Mucosa of rectum (tissue), 2 donors: ENCODE measurements around the gene HMGXB4.
A peak's percentile ranks its signal among the peaks of the same experiment; 100 is the strongest.

Source experiments
- H3K27ac ChIP-seq, 2 donors: one replicate each; pipeline ENCODE4 v1.7.0; 2013; ENCODE audit warnings: inconsistent platforms in 2 of 2, low read depth in 2 of 2, low read length in 2 of 2
- H3K27me3 ChIP-seq, 2 donors: one replicate each; pipeline ENCODE4 v1.7.0; 2013; ENCODE audit warnings: low read length in 2 of 2; ENCODE audit not compliant: control insufficient read depth in 2 of 2, insufficient read depth in 2 of 2
- H3K36me3 ChIP-seq, 2 donors: one replicate each; pipeline ENCODE4 v1.7.0; 2013; ENCODE audit warnings: low read length in 2 of 2; ENCODE audit not compliant: control insufficient read depth in 2 of 2, insufficient read depth in 2 of 2
- H3K4me1 ChIP-seq, 2 donors: one replicate each; pipeline ENCODE4 v1.7.0; 2013; ENCODE audit warnings: low read length in 2 of 2, mild to moderate bottlenecking in 1 of 2; ENCODE audit not compliant: control insufficient read depth in 2 of 2, insufficient read depth in 2 of 2
- H3K4me3 ChIP-seq, 2 donors: one replicate each; pipeline ENCODE4 v1.7.0; 2013; ENCODE audit warnings: low read length in 2 of 2
- H3K9ac ChIP-seq, 2 donors: one replicate each; pipeline ENCODE4 v1.7.0; 2013; ENCODE audit warnings: low read length in 2 of 2, low read depth in 1 of 2, mild to moderate bottlenecking in 1 of 2
- H3K9me3 ChIP-seq, 2 donors: one replicate each; pipeline ENCODE4 v1.7.0; 2013; ENCODE audit warnings: low read length in 2 of 2; ENCODE audit not compliant: control insufficient read depth in 2 of 2
- donor health status: healthy.
- donor health status: Normal muscosa, but diverticular disease.

HMGXB4 gene

DNA sequence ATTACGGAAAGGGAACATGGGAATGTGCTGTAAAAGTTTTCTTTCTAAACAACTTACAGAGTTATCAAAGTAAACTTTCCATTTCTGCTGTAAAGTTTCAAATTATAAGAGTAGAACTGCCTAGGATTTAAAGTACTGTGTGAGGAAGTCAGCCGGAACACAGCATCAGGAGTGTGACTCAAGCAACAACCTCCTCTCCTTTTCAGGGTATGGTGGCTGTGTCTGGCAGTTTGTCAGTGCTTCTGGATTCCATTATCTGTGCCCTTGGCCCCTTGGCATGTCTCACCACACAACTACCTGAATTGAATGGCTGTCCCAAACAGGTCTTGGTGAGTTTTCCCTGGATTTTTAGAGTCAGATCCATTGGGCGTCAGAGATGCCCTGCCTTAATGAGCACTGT lies 35.5 kb downstream of the HMGXB4 start:
- no peak overlapping the region for H3K9ac ChIP-seq
- H3K27me3 ChIP-seq: no peaks in the 10 kb centered on the region
- H3K4me1 ChIP-seq: no peaks in the 10 kb centered on the region
- no peaks in the 10 kb centered on the region for H3K9me3 ChIP-seq
- H3K27ac ChIP-seq: no peak overlapping the region
- no peak overlapping the region for H3K4me3 ChIP-seq
- H3K36me3 ChIP-seq: peaks cover 31 to 47% of the 10 kb centered on the region in 2 donors

DNA sequence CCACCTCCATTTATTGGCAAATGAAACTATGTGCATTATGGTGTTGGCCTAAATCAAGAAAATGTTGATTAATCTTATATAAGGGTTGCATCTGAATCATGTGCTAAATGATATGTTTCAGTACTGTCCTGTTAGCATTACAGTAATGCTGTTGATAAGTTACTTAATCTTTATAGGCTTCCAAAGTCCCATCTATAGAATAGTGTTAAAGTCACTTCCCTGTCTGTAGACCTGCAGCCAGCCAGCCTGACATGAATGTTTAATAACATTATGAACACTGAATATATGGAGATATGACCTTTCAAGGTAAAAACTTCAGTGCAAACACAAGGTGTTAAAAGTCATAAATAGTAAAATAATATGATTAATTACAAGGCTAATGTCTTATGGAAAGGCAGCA lies 38.8 kb downstream of the HMGXB4 start:
- peaks cover 4 to 5% of the 10 kb centered on the region in 2 donors for H3K4me1 ChIP-seq
- H3K27me3 ChIP-seq: no peaks in the 10 kb centered on the region
- H3K27ac ChIP-seq: no peak overlapping the region
- H3K9me3 ChIP-seq: no peaks in the 10 kb centered on the region
- H3K4me3 ChIP-seq: no peak overlapping the region
- H3K9ac ChIP-seq: no peak overlapping the region
- H3K36me3 ChIP-seq: peaks cover 23 to 31% of the 10 kb centered on the region in 2 donors

DNA sequence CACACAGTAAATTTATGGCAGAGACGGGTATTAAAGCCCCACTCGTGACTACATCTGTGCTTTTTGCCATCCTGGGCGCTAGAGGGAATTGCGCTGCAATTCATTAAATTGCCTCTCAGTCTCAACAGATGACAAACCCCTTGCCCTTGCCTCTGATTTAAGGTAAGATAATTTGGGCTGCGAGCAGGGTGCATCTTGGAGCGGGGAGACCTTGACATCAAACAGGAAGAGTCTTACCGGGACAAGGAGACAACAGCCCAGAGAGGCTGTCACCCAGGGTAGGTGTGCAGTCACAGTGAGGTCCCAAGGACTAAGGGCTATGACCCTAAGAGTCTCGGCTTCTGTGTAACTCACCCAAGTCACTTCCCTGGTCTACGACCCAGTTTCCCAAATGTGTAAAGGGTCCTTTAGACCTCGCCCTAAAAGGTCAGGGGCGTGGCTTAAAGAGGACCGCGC lies 42.0 kb downstream of the HMGXB4 start:
- Histone ChIP-seq H3K4me1 (peaks cover 4 to 5% of the 10 kb centered on the region in 2 donors), H3K27me3 (no peaks in the 10 kb centered on the region), H3K9me3 (no peaks in the 10 kb centered on the region), H3K9ac (peak overlapping the region; percentile 98), H3K4me3 (peak overlapping the region; percentile 83 to 92), H3K27ac (peak overlapping the region; percentile 97 to 98), H3K36me3 (peaks cover 4 to 13% of the 10 kb centered on the region in 2 donors)

DNA sequence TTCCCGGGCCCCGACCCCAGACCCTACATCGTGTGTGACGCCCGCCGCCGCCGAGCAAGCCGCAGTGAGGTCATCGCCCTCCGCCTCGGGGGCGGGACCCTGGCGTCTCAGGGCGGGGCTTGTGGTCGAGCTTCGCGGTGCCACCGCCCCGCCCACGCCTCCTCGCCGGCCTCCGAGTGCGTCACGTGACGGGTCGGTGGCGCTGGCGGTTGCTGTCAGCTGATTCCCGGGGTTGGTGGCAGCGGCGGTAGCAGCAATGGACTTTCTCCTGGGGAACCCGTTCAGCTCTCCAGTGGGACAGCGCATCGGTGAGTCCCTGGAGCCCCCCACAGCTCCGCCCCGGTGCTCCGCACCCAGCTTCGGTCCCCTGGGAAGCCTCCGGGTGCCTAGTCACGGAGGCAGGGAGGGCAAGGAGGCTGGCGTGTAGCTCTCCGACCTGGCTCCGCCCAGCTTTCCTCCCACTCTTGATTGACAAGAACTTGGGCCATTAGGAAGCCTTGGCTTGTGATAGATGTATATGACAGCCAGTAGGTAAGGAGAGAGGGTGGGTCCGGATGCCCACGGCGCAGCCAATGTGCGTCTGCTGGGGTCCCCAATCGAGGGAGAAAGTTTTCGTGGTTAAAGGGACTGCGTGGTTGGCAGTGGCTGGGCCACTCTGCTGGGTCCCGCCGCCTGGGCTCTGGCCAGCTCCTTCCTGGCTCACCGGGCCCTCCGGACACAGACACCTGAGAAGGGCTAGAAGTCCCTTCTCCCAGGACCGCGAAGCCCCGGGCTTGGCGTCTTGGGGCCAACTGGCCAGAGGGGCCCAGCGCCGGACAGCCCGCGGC lies 42.6 kb downstream of the HMGXB4 start, which contains the start of gene TOM1:
TOM1 (plus strand) TSS at position 222 of the 827 bp plus-strand sequence; CDS start at position 257, 35 bp downstream.
- Histone ChIP-seq H3K36me3 (peaks cover 2 to 11% of the 10 kb centered on the region in 2 donors), H3K4me1 (peaks cover 4 to 5% of the 10 kb centered on the region in 2 donors), H3K9me3 (no peaks in the 10 kb centered on the region), H3K9ac (peak within 1 kb of the TSS; percentile 98), H3K4me3 (peak within 1 kb of the TSS; percentile 83 to 92), H3K27me3 (no peaks in the 10 kb centered on the region), H3K27ac (peak within 1 kb of the TSS; percentile 97 to 98)

DNA sequence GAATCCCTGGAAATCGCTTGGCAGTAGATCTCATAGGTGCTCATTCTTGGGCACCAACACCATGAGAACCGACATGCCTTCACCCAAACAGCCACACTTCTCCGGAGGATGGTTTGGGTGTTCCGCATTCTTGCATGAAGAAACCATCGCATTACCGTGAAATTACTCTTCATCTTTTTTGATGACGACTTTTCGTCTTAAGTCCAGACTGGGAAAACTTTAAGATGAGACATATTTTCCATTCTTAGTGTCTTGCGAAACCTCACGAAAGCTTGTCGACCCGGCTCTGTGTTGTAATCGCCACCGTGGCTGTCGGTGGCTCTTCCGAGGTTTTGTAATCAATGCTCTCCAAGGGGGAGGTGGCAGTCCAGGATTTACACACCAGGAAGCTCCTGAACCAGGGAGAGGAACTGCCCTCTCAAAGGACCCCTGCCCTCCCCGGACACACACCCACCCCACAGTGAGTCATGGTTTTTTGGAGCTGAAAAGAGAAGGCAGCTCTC lies 44.1 kb downstream of the HMGXB4 start:
- H3K4me1 ChIP-seq: peaks cover 4 to 8% of the 10 kb centered on the region in 2 donors
- H3K9me3 ChIP-seq: no peaks in the 10 kb centered on the region
- peaks cover 0 to 11% of the 10 kb centered on the region in 2 donors for H3K36me3 ChIP-seq
- H3K27ac ChIP-seq: peak overlapping the region; percentile 38 to 98
- H3K9ac ChIP-seq: peak overlapping the region in 1 of 2 donors; percentile 98
- H3K27me3 ChIP-seq: no peaks in the 10 kb centered on the region
- peak overlapping the region in 1 of 2 donors; percentile 92 for H3K4me3 ChIP-seq

DNA sequence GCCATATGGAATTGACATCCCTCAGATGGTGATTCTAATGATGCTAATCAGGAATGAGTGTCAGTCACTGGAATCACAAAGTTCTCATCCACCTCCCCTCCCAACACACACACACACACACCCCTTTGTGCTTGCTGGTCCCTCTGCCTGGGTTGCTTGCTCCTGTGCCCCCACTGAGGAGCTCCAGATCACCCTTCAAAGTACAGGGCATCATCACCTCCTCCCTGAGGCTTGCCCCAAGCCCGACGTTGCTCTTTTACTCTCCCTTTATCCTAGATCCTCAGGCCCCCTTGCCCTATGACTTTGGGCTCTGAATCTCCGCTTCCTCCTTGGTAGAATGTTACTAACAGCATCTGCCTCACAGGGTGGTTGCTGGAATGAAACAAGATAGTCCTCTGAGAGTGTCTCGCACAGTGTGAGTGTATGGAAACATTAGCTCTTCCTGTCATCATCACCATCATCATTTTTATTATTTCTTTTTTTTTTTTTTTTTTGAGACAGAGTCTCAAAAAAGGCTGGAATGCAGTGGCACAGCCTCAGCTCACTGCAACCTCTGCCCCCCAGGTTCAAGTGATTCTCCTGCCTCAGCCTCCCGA lies 45.8 kb downstream of the HMGXB4 start:
- peaks cover 0 to 7% of the 10 kb centered on the region in 2 donors for H3K36me3 ChIP-seq
- H3K9ac ChIP-seq: no peak overlapping the region

DNA sequence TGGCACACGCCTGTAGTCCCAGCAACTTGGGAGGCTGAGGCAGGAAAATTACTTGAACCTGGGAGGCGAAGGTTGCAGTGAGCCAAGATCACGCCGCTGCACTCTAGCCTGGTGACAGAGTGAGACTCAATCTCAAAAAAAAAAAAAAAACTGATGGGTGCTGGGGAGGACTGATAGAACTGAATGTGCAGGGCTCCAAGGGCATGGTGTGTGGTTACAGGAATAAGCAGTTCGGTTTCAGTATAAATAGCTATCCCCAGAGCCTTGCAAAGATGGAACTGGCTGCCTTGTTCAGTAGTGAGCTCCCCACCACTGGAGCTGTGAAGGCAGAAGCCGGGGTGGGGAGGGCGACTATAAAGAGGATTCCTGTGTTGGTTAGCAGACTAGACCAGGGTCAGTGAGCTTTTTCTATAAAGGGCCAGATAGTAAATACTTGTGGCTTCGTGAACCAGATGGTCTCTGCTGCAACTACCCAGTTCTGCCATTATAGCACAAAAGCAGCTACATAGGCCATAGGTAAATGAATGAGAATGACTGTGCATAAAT lies 48.3 kb downstream of the HMGXB4 start:
- Histone ChIP-seq H3K9me3 (no peaks in the 10 kb centered on the region), H3K9ac (no peak overlapping the region), H3K36me3 (peaks cover 0 to 7% of the 10 kb centered on the region in 2 donors), H3K4me1 (peaks cover 9 to 11% of the 10 kb centered on the region in 2 donors), H3K4me3 (no peak overlapping the region), H3K27me3 (no peaks in the 10 kb centered on the region), H3K27ac (no peak overlapping the region)

More for the DNA sequence above, 45.8 kb downstream of the HMGXB4 start:
- Histone ChIP-seq H3K27me3 (no peaks in the 10 kb centered on the region), H3K4me3 (no peak overlapping the region), H3K4me1 (peaks cover 4 to 8% of the 10 kb centered on the region in 2 donors), H3K9me3 (no peaks in the 10 kb centered on the region), H3K27ac (no peak overlapping the region)

DNA sequence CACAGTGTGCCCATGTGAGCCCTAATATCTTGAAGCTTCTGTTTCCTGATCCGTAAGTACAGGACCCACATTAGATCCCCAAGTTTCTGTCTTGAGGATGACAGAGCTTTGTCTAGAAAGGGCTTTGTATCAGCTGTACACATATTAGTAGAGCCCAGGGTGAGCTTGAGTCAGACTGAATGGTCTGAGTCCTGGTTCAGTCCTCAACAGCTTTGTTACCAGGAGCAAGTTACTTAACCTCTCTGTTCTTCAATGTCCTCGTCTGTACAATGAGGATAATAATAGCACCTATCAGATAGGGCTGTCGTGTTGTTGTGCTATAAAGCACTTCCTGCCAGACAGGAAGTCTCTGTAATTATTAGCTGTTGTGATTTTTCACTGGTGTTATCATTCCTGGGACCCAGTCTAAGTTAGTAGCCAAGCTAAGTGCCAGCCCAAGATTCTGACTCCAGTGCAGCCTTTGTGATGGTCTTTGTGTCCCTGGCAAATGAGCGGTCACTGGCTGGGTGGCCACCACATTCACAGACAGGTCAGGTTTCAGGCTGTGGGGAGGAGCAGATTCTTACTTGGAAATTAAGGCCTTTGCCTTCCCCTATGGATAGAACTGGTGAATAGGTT lies 49.2 kb downstream of the HMGXB4 start:
- peaks cover 0 to 7% of the 10 kb centered on the region in 2 donors for H3K36me3 ChIP-seq
- peaks cover 18 to 19% of the 10 kb centered on the region in 2 donors for H3K4me1 ChIP-seq
- H3K9ac ChIP-seq: no peak overlapping the region
- H3K4me3 ChIP-seq: no peak overlapping the region
- H3K9me3 ChIP-seq: no peaks in the 10 kb centered on the region
- H3K27ac ChIP-seq: no peak overlapping the region
- H3K27me3 ChIP-seq: no peaks in the 10 kb centered on the region

DNA sequence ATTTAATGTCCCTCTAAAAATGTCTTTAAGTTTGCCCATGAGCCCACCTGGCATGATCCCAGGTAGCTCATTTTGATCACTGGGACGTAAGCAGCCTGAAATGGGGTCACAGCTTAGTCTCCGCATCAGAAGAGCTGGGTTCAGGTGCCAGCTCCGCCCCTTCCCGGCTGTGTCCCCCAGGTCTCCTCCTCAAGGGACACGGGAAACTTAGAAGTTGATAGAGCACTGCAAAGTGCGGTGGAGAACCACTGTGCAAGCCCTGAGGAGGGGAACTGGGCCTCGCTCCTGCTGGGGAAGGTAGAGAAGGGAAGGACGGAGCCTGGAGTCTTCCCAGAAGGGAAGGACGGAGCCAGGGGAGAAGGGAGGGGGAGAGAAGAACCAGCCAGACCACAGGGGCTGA lies 50.1 kb downstream of the HMGXB4 start:
- Histone ChIP-seq H3K27me3 (no peaks in the 10 kb centered on the region), H3K9ac (no peak overlapping the region), H3K36me3 (peaks cover 0 to 7% of the 10 kb centered on the region in 2 donors), H3K27ac (no peak overlapping the region), H3K9me3 (no peaks in the 10 kb centered on the region), H3K4me3 (no peak overlapping the region), H3K4me1 (peaks cover 24 to 25% of the 10 kb centered on the region in 2 donors)
